HG02938 (cell line): ENCODE measurements around the gene AFP.

Experiments
- ATAC-seq: cut with Tn5 transposase; IDR thresholded peaks from one replicate; pipeline ENCODE4 v1.9.1; 2021; ENCODE audit warnings: mild to moderate bottlenecking, moderate library complexity; ENCODE audit not compliant: unreplicated experiment

AFP gene

DNA sequence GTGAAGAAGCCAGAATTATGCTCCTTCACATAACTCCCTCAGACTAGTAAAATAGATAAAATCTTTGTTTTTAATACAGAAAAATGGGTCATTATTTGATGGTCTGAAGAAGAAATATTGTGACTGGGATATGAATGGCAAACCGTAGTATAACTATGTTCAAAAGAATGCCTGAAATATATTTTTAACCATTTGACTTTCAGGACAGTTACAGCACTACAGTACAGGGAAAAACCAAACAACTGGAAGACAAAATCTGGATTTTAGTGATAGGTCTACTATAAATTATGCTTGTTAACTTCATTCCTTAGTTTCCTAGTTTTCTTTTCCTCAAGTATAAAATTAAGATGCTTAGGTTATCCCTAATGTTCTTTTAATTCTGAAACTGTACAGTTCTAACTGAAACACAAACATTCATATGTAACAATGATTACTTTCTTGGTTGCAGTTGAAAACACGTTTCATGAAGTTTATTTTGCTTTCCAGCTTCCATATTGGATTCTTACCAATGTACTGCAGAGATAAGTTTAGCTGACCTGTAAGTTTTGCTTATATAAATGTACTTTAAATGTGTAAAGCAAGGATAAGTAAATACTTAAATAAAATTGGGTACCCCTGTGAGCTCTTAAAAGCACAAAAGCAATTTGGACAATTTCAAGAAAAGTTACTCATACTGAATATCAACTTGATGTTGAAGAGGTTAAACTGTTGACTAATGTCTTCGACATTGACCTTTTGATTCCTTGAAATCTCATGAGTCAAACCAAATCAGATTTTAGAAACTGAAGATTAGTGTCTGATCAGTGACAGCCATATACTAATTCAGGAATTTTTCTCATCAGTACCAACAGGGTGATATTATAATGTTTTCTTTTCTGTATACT lies 895 bp downstream of the AFP start:
- ATAC-seq, result no peak

DNA sequence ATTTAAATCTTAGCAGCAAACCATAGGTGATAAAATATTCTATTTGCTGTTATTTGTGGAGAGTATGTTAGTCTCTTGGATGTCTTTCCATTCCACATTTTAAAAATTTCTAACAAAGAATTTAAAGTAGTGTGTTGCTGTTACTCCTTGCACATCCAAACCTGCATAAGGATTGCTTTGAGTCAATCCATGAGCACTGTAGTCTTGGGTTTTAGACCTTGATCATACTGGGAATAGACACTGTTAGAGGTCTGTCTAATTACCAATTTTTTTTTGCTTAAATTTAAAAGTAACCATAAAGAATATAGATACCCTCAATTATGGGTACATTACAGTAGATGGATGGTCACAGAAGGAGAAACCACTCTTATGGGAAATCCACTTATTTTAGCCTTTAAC lies 1.5 kb downstream of the AFP start:
- ATAC-seq, result no peak

DNA sequence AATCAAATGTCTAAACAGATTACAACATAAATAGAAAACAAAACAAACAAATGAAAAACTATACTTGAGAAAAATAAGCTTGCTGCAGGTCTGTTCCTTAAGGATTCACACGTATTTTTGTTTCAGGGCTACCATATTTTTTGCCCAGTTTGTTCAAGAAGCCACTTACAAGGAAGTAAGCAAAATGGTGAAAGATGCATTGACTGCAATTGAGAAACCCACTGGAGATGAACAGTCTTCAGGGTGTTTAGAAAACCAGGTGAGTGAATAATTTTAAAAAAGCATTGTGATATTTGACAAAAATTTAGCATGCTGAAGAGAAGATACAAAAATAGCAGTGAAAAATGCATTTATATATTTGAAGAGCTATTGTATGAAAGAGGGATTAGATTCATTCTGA lies 2.0 kb downstream of the AFP start:
- ATAC-seq, result no peak

DNA sequence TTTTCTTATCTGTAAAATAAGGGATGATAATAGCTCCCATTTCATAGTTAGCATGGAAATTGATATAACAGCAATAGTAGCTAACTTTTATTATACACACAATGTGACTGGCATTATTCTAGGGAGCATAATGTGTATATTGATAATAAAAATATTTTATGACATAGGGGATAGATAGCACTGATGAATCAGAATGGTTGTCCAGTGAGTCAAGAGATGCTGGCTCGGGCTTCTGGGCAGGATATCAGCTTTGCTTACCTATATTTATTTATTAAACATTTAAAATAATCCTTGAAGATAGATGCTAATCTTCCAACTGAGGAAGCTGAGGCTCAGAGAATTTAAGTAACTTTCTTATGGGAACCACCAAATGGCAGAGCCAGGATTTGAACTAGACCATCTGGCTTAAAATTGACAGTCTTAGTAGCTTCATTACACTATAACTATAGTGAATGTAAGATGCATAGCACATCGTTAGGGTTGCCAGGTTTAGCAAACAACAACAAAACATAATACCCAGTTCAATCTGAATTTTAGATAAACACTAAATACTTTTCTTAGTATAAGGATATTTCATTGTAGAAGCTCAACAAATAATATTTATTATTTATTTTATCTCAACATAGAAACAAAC lies 2.7 kb downstream of the AFP start:
- ATAC-seq, result no peak

DNA sequence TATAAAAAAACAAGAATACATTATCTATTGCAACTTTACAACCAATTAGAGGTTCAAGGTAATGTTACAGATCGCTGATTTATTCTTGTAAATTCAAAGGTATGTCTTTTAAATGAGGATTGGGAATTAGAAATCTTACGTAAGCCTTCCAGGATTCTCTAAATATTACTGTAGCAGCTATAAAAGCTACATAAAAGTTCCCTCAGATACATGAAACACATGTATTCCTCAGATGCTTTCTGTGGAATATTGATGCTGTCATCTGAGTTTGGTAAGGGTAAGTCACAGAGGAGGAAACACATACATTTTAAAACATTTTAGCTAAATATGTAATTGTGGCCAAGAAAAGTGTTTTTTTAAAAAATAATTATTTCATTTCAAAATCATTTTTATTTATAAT lies 3.4 kb downstream of the AFP start:
- ATAC-seq, result no peak

DNA sequence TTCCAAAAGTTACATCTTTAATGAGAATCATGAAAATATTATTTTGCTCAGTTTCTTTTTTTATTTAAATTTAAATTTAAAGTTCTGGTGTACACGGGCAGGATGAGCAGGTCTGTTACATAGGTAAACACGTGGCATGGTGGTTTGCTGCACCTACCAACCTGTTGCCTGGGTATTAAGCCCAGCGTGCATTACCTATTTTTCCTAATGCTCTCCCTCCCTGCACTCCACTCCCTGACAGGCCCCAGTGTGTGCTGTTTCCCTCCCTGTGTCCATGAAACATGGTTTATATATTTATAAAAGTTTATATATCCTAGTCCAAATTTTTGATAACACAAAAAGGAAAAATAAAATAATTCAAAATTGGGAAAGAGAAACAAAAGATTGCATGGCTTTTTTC lies 4.0 kb downstream of the AFP start:
- no peak for ATAC-seq

DNA sequence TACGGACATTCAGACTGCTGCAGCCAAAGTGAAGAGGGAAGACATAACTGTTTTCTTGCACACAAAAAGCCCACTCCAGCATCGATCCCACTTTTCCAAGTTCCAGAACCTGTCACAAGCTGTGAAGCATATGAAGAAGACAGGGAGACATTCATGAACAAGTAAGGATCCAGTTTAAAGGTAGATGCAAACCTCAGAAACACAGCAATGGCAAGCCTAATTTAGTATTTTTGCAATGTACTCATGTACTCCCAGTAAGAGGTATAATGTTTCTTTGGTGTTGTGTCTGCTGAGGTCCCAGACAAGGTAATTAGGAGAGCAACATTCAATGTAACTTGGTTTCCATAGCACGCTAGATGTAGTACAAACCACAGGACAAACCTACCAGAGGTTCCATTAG lies 4.6 kb downstream of the AFP start:
- ATAC-seq, result no peak

DNA sequence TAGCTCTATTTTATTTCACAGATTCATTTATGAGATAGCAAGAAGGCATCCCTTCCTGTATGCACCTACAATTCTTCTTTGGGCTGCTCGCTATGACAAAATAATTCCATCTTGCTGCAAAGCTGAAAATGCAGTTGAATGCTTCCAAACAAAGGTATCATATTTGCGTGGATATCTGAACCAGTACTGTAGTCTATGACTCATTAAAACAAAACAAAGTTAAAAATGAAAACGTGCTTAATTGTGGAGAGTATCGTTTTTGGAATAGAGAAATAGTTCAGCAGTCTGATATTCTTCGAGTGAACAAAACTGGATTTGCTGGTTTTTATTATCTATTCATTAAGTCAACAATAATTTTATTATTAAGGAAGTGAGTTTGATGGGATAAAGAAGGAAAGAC lies 6.3 kb downstream of the AFP start:
- ATAC-seq, result no peak

DNA sequence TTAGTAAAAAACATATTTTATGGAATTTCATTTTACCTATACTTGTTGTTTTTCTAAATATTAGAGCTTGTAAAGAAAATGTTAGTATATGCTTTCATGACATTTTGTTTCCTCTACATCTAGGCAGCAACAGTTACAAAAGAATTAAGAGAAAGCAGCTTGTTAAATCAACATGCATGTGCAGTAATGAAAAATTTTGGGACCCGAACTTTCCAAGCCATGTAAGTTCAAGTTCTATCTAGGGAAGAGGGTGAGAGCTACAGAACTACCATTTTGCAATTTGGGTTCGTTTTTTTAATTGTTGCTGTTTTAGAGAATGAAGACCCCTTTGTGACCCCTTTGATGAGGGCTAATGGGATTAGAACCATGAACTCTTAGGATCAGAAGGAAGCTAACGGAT lies 7.2 kb downstream of the AFP start:
- no peak for ATAC-seq

DNA sequence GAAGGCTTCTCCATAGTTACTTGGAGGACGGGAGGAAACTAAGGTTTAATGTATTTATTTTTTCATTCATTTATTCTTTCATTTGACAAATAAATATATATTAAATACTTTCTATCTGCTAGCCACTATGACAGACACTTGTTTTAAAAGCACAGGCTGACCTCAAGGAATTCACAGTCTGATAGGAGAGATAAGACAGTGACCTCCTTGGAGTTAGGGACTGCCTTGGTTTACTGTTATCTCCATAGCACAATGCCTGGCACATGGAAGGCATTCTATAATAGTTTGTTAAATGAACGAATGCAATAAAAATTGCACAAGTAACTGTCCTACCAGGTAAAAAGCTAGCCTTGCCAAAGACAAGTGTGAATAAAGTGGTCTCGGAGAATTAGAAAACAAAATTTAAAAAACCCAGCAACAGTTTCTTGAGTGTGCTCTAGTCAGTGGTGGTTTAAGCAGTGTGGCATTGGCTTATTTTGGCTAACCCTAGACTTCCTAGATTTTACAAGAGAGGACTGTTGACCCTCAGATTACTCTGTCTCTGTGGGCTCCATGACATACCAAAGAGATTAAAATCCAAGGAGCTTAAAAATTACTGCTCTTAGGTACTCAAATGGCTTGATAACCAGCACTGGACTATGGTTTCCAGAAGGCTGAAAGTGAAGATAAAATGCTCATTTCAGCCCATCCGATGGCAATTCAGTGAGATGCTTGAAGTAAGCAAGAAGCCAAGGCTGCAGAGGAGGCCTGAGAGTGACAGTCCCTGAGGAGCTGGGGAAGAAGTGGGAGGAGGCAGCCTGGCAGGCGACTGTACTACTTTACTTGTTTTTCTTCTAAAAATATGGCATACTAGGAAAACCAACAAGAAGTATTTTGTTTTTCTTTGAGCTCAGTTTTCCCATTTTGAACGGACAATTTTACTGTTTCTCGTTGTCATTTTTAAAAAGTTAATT lies 9.6 kb downstream of the AFP start:
- no peak for ATAC-seq

DNA sequence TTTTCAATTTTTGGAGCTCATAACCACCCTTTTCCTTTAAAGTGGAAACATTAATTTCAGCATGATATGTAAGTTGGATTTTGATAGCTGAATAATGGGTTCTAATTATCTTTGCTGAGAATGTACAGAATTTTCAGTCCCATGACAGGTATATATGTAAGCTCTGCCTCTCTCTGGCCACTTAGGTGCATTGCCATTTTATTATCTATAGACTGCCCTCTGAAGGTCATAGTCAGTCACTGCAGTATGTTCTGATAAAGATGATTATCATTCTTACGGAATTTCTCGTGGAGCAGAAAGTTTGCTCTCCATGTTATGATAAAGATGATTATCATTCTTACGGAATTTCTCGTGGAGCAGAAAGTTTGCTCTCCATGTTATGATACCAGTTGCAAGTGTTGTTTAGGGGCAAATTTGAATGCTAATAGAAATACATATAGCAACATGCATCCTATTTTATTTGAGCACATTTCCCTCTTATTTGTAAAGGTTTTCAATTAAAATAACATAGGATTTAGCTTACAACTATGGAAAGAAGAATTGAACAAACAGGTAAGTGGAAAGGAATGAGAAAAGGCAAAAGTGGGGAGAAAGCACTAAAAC lies 10.4 kb downstream of the AFP start:
- peak; percentile 99 for ATAC-seq

DNA sequence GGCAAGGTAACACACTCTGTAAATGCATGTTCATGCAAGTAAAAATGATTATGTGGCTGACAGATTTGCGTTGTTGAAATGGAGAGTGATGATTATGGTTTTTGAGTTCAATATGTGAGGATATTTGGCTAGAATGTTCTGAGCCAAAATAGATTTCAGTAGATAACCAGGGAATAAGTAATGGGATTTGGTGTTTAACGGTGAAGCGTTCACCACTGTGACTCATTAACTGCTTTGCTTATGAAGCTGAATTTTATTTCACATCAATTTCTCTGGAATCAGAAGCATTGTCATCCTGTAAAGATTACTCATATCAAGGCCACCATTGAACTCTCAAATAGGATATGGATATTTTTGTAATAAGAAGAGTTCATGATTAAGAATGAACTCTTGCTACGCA lies 11.7 kb downstream of the AFP start:
- no peak for ATAC-seq

DNA sequence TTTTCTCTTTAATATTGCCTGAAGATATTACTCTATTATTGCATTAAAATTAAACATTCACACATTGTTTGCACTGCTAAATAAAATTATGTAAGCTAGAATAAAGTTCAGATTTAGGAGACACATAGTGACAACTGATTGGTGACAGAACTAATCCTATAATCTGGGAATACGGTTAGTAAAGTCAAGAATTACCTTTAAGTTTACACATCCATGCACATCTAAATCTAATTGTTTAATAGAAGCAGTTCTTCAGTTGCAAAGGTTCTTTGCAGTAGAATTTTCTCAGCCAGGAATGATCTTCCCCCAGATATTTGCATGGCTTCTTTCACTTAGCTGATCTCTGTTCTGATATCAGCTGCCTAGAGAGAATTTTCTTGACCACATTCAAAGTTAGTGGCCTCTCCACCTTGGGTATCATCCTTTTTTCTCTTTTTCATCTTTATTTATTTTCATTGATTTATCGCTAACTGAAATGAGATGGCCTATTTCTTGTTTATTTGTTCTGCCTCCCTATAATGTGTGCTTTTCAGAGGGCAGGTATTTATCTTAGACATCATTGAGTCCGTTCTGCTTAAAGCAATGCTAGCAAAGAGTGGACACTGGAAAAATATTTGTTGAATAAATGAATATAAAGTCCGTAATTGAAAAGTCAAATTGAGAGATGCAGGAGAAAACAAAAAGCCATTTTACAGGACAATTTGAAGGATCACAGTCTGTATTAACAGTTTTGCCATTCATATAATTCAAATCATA lies 12.6 kb downstream of the AFP start:
- ATAC-seq, result no peak

DNA sequence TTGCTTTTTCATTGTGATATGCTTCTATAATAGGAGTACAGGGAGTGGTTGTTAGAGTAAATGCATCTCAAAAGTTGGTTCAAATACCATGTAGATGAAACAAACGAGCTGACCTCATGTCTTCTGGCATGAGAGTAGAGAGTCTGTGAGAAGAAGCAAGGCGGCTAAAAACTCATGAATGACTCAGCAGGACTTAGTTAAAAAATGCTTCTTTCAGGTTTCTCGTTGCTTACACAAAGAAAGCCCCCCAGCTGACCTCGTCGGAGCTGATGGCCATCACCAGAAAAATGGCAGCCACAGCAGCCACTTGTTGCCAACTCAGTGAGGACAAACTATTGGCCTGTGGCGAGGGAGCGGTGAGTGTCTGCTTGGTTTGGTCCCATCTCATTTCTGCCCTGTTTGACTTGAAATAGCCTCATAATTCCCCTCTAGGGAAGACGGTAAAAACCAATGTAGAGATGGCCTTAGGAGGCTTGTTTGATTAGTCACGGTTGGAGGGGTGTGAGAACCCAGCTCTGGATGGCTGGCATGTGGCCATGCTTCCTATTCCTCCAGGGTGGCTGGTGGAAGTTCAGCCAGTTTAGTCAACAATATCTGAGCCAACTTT lies 14.5 kb downstream of the AFP start:
- ATAC-seq, result no peak

DNA sequence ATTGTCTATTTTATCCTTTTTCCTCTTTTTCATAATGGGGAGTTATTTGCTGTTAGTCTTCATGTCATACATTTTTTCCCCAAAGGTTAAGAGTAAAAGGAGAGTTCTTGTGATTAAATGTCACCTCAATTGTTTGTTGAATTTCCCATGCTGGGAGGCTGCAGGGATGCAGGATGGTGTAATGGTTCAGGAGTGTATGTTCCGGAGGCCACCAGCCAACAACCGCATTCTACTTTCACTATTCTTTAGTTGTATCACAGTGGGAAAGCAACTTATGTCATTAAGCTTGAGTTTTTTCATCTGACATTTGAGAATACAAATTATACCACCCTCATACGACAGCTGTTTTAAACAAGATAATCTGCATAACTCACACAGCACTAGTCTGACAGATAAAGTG lies 15.4 kb downstream of the AFP start:
- no peak for ATAC-seq

DNA sequence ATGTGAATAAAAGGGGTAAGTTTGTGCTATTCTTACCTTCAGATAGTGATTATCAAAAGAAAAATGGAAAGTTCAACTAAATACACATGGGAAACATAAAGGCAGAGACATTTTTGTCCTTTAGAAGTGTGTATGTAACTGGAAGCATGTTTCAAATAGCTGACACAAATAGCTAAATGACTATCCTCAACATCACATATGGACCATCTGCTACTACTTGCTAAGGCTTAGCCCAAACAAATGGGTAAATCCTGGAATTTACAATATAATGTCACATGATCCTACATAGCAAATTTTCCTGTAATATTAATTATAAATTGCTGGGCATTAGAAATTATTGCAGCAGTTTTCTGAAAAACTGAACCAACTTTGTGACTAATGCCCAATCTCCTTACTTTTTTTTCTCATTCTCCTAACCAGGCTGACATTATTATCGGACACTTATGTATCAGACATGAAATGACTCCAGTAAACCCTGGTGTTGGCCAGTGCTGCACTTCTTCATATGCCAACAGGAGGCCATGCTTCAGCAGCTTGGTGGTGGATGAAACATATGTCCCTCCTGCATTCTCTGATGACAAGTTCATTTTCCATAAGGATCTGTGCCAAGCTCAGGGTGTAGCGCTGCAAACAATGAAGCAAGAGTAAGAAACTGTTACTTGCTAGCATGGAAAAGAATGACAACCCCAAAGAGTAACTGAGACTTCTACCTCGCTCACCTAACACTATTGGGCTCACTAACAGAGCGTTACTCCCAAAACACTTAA lies 16.1 kb downstream of the AFP start:
- no peak for ATAC-seq

DNA sequence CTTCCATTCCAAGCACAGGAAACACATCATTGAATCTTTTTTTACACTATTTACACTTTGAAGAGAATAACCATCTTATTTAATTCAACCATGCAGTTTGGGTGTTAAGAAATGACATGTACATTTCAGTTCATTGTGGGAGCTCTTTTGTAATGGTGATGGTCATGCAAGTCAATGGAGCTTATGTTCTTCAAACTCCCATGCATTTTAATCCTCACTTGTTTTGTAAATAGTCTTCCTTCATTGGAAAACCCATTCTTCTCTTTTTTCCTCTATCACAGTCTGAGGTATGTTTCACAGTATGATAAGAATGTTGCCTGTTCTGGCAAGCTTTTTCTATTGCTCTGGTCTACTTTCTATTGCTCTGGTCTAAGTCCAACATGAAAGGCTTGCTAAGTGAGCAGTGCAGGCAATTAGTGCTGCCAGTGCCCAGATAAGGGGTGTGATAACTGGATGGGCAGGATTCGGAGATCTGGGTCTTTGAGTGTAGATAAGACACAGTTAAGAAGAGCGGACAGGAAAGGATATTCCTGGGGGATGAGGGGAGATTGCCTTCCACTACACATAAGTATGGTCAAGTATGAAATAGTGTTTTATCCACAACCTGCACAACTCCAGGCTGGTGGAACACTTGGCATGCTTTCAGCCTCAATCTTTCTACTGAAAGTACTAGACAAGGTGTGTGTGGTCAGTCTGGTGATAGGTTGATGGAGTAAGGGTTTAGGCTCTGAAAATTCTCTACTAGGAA lies 17.1 kb downstream of the AFP start:
- ATAC-seq, result no peak

DNA sequence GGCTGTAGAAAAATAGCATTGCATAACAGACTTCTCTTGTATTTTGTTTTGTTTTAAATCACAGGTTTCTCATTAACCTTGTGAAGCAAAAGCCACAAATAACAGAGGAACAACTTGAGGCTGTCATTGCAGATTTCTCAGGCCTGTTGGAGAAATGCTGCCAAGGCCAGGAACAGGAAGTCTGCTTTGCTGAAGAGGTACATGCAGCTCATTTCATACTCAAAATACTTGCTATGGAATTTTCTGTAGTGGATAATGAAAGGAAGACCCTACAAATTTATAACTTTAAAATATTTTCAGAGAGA lies 17.6 kb downstream of the AFP start:
- ATAC-seq, result no peak

DNA sequence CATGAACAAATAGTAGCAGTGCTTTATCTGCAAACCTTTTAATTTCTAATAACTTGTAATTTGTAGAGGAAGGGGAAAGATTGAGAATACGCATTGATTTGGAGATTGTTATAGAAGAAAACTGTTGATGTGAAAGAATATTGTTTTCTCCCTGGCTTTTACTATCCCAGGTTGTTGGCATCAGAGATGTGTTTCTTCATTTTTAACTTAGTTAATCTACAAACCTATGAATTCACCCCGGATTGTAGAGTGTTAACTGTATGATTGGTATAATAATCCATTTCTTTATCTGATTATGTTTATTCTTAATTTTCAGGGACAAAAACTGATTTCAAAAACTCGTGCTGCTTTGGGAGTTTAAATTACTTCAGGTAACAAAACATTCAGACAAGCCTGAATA lies 18.9 kb downstream of the AFP start:
- ATAC-seq, result no peak
